Measurements from ENCODE around the gene KCNC3. TPM values are rescaled to one million over a fixed set of nuclear protein-coding genes. Genes with fewer than 3 reads are reported as not detected.

The KCNC3 gene
- total RNA-seq, 2 donors from 2014 or later = 8.6 to 10.7 TPM

- Histone ChIP-seq H3K4me3 (ENCODE audit: low read length) (no peak overlapping the region), H3K4me1 (ENCODE audit: control insufficient read depth, insufficient read depth, low read length) (no peaks in the 10 kb centered on the region), H3K36me3 (ENCODE audit: control insufficient read depth, insufficient read depth, low read length) (no peaks in the 10 kb centered on the region), H3K27me3 (ENCODE audit: control insufficient read depth, insufficient read depth, low read length, poor library complexity, severe bottlenecking) (no peaks in the 10 kb centered on the region), H3K9ac (ENCODE audit: extremely low read depth, low read length, poor library complexity, severe bottlenecking) (no peak overlapping the region), H3K9me3 (ENCODE audit: control insufficient read depth, low read length) (no peaks in the 10 kb centered on the region), H3K27ac (ENCODE audit: low read depth, low read length) (no peak overlapping the region)
- H3K36me3 Mint-ChIP-seq (ENCODE audit: low read depth) = no peaks in the 10 kb centered on the region
- WGBS, 2 experiments (ENCODE audit: insufficient coverage in 1 of 2, insufficient read length in 1 of 2) = 84 to 90% methylated on average over 7 to 9 of the region's 10 CpGs
- H3K9me3 Mint-ChIP-seq = peaks cover 2% of the 10 kb centered on the region
- peaks cover 5% of the 10 kb centered on the region for H3K4me1 Mint-ChIP-seq
- no peak overlapping the region for H3K27ac Mint-ChIP-seq
- H3K27me3 Mint-ChIP-seq (ENCODE audit: insufficient read depth) = peaks cover 10% of the 10 kb centered on the region
- no peak for DNase-seq
- H3K4me3 Mint-ChIP-seq = no peak overlapping the region
- no peak for TF ChIP-seq CTCF (conservative IDR thresholded peaks at IDR 0.05)
Measured at GRCh38 chr19:50371914-50372475, 42.8 kb upstream of the KCNC3 start.

- Mint-ChIP-seq H3K27ac (peak overlapping the region; percentile 97), H3K9me3 (no peaks in the 10 kb centered on the region), H3K27me3 (ENCODE audit: insufficient read depth) (peaks cover 12% of the 10 kb centered on the region), H3K4me3 (peak overlapping the region; percentile 81), H3K36me3 (ENCODE audit: low read depth) (no peaks in the 10 kb centered on the region), H3K4me1 (peaks cover 5% of the 10 kb centered on the region)
- TF ChIP-seq CTCF (conservative IDR thresholded peaks at IDR 0.05) = peak; percentile 89
- H3K9me3 ChIP-seq (ENCODE audit: control insufficient read depth, low read length) = no peaks in the 10 kb centered on the region
- peak overlapping the region; percentile 80 for H3K4me3 ChIP-seq (ENCODE audit: low read length)
- H3K27me3 ChIP-seq (ENCODE audit: control insufficient read depth, insufficient read depth, low read length, poor library complexity, severe bottlenecking) = no peaks in the 10 kb centered on the region
- 33 to 46% methylated on average over 18 to 34 of the region's 34 CpGs for WGBS, 2 experiments (ENCODE audit: insufficient coverage in 1 of 2, insufficient read length in 1 of 2)
- H3K9ac ChIP-seq (ENCODE audit: extremely low read depth, low read length, poor library complexity, severe bottlenecking) = peak overlapping the region; percentile 32
- no peak overlapping the region for H3K27ac ChIP-seq (ENCODE audit: low read depth, low read length)
- H3K4me1 ChIP-seq (ENCODE audit: control insufficient read depth, insufficient read depth, low read length) = no peaks in the 10 kb centered on the region
- peak; percentile 95 for DNase-seq
- H3K36me3 ChIP-seq (ENCODE audit: control insufficient read depth, insufficient read depth, low read length) = no peaks in the 10 kb centered on the region
Measured at GRCh38 chr19:50368649-50369570, 39.7 kb upstream of the KCNC3 start.

GRCh38 chr19:50365434-50366306 lies 36.5 kb upstream of the KCNC3 start, which contains the start of gene NAPSA:
Gene NAPSA, minus strand, starts transcription at chr19:50365639. Its CDS starts 18 bp downstream, at chr19:50365621.
- peaks cover 21% of the 10 kb centered on the region for H3K4me1 Mint-ChIP-seq
- no peaks in the 10 kb centered on the region for H3K9me3 Mint-ChIP-seq
- 82% methylated on average over 3 to 11 of the region's 11 CpGs for WGBS, 2 experiments (ENCODE audit: insufficient coverage in 1 of 2, insufficient read length in 1 of 2)
- no peak within 1 kb of the TSS for H3K9ac ChIP-seq (ENCODE audit: extremely low read depth, low read length, poor library complexity, severe bottlenecking)
- no peak within 1 kb of the TSS for H3K27ac Mint-ChIP-seq
- no peaks in the 10 kb centered on the region for H3K9me3 ChIP-seq (ENCODE audit: control insufficient read depth, low read length)
- H3K36me3 ChIP-seq (ENCODE audit: control insufficient read depth, insufficient read depth, low read length) = no peaks in the 10 kb centered on the region
- peaks cover 5% of the 10 kb centered on the region for H3K27me3 Mint-ChIP-seq (ENCODE audit: insufficient read depth)
- no peak for TF ChIP-seq CTCF (conservative IDR thresholded peaks at IDR 0.05)
- no peak within 1 kb of the TSS for H3K27ac ChIP-seq (ENCODE audit: low read depth, low read length)
- H3K4me3 Mint-ChIP-seq = no peak within 1 kb of the TSS
- no peak for DNase-seq
- H3K27me3 ChIP-seq (ENCODE audit: control insufficient read depth, insufficient read depth, low read length, poor library complexity, severe bottlenecking) = no peaks in the 10 kb centered on the region
- H3K36me3 Mint-ChIP-seq (ENCODE audit: low read depth) = no peaks in the 10 kb centered on the region
- no peaks in the 10 kb centered on the region for H3K4me1 ChIP-seq (ENCODE audit: control insufficient read depth, insufficient read depth, low read length)
- H3K4me3 ChIP-seq (ENCODE audit: low read length) = no peak within 1 kb of the TSS

Measured in endodermal cell (in vitro differentiated cells).